ENCODE data around the gene LHFPL3. TPM values are rescaled to one million over a fixed set of nuclear protein-coding genes. Genes with fewer than 3 reads are reported as not detected.
A peak's percentile ranks its signal among the peaks of the same experiment; 100 is the strongest.

LHFPL3 gene
- total and polyA plus RNA-seq, 2 of the 13 experiments (the other 11 are each of a cell fraction or from before 2014, with no cell fraction given) = not detected

DNA sequence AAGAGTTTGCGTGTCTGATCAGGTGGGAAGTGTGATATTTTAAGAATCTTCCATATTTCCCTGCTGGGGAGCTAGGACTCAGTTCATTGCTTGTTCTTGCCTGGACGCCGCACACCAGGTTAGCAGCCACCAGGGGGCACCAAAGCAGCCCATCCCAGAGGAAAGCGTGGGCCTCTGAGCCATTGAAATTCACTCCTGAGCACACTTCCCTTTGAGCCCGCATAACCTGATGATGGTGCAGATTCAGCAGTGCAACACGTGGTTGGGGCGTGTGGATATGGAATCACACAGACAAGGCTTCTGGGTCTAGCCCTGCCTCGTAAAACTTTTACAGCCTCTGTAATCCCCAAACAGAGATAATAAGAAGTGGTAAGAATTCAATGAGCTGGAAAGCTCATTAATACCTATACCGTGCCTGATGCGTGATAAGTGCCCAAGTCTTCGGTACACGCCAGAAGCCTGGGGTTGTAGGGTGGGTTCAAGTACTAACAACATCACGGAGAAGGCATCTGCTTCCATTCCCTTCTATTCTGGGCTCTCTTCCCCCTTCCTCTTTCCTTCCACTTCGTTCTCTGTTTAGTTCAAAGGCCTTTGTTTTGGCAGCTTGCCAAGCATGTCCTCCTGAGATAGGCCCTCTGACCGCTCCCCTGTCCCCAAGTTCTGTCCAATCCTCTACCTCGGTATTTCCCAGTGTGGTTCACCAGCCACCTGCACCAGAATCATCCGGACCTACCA lies 555.5 kb downstream of the LHFPL3 start (continued):
- TF ChIP-seq, protein P1, sequence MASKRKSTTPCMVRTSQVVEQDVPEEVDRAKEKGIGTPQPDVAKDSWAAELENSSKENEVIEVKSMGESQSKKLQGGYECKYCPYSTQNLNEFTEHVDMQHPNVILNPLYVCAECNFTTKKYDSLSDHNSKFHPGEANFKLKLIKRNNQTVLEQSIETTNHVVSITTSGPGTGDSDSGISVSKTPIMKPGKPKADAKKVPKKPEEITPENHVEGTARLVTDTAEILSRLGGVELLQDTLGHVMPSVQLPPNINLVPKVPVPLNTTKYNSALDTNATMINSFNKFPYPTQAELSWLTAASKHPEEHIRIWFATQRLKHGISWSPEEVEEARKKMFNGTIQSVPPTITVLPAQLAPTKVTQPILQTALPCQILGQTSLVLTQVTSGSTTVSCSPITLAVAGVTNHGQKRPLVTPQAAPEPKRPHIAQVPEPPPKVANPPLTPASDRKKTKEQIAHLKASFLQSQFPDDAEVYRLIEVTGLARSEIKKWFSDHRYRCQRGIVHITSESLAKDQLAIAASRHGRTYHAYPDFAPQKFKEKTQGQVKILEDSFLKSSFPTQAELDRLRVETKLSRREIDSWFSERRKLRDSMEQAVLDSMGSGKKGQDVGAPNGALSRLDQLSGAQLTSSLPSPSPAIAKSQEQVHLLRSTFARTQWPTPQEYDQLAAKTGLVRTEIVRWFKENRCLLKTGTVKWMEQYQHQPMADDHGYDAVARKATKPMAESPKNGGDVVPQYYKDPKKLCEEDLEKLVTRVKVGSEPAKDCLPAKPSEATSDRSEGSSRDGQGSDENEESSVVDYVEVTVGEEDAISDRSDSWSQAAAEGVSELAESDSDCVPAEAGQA (IDR thresholded peaks at IDR 0.05; ENCODE audit: low read depth) = no peak
- TF ChIP-seq, protein P1 (CRISPR knock-in tag; IDR thresholded peaks at IDR 0.05; ENCODE audit: borderline replicate concordance) = no peak
- TF ChIP-seq, protein P2, sequence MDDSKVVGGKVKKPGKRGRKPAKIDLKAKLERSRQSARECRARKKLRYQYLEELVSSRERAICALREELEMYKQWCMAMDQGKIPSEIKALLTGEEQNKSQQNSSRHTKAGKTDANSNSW (CRISPR knock-in tag; IDR thresholded peaks at IDR 0.05; ENCODE audit: borderline replicate concordance) = peak; percentile 65; the same call in 1 of the 2 replicates
- TF ChIP-seq CBX5 (CRISPR knock-in tag; IDR thresholded peaks at IDR 0.05; ENCODE audit: borderline replicate concordance) = peak; percentile 54; the same call in 1 of the 2 replicates
- no peak for TF ChIP-seq ZNF256 (CRISPR knock-in tag; conservative IDR thresholded peaks at IDR 0.05)
- peak; percentile 40; the same call in 1 of the 2 replicates for TF ChIP-seq BORCS8-MEF2B (CRISPR knock-in tag; IDR thresholded peaks at IDR 0.05)
- no peak for TF ChIP-seq ZNF839 (CRISPR knock-in tag; IDR thresholded peaks at IDR 0.05; ENCODE audit: borderline replicate concordance)
- TF ChIP-seq, protein P3, sequence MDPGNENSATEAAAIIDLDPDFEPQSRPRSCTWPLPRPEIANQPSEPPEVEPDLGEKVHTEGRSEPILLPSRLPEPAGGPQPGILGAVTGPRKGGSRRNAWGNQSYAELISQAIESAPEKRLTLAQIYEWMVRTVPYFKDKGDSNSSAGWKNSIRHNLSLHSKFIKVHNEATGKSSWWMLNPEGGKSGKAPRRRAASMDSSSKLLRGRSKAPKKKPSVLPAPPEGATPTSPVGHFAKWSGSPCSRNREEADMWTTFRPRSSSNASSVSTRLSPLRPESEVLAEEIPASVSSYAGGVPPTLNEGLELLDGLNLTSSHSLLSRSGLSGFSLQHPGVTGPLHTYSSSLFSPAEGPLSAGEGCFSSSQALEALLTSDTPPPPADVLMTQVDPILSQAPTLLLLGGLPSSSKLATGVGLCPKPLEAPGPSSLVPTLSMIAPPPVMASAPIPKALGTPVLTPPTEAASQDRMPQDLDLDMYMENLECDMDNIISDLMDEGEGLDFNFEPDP (CRISPR knock-in tag; conservative IDR thresholded peaks at IDR 0.05) = no peak
- TF ChIP-seq CBX1 (IDR thresholded peaks at IDR 0.05; ENCODE audit: low read depth) = no peak
- TF ChIP-seq, protein P4, sequence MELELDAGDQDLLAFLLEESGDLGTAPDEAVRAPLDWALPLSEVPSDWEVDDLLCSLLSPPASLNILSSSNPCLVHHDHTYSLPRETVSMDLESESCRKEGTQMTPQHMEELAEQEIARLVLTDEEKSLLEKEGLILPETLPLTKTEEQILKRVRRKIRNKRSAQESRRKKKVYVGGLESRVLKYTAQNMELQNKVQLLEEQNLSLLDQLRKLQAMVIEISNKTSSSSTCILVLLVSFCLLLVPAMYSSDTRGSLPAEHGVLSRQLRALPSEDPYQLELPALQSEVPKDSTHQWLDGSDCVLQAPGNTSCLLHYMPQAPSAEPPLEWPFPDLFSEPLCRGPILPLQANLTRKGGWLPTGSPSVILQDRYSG (CRISPR knock-in tag; IDR thresholded peaks at IDR 0.05) = no peak
- TF ChIP-seq, protein P5, sequence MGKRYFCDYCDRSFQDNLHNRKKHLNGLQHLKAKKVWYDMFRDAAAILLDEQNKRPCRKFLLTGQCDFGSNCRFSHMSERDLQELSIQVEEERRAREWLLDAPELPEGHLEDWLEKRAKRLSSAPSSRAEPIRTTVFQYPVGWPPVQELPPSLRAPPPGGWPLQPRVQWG (CRISPR knock-in tag; IDR thresholded peaks at IDR 0.05; ENCODE audit: borderline replicate concordance, low read depth) = no peak
- 0 out of 2 replicates have a peak, but pooled peaks have one; percentile 21 for TF ChIP-seq ZSCAN25 (CRISPR knock-in tag; IDR thresholded peaks at IDR 0.05)
- TF ChIP-seq NONO (IDR thresholded peaks at IDR 0.05) = no peak
- no peak for TF ChIP-seq NONO (CRISPR knock-in tag; conservative IDR thresholded peaks at IDR 0.05)
- no peak for TF ChIP-seq JUNB (CRISPR knock-in tag; IDR thresholded peaks at IDR 0.05; ENCODE audit: borderline replicate concordance)
- TF ChIP-seq SIN3A (IDR thresholded peaks at IDR 0.05; ENCODE audit: borderline replicate concordance, low read depth, low read length) = no peak
- no peak for TF ChIP-seq HOXD1 (CRISPR knock-in tag; IDR thresholded peaks at IDR 0.05)
- TF ChIP-seq MED8 (CRISPR knock-in tag; IDR thresholded peaks at IDR 0.05; ENCODE audit: insufficient replicate concordance) = no peak
- TF ChIP-seq, protein P6, sequence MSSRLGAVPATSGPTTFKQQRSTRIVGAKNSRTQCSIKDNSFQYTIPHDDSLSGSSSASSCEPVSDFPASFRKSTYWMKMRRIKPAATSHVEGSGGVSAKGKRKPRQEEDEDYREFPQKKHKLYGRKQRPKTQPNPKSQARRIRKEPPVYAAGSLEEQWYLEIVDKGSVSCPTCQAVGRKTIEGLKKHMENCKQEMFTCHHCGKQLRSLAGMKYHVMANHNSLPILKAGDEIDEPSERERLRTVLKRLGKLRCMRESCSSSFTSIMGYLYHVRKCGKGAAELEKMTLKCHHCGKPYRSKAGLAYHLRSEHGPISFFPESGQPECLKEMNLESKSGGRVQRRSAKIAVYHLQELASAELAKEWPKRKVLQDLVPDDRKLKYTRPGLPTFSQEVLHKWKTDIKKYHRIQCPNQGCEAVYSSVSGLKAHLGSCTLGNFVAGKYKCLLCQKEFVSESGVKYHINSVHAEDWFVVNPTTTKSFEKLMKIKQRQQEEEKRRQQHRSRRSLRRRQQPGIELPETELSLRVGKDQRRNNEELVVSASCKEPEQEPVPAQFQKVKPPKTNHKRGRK (CRISPR knock-in tag; IDR thresholded peaks at IDR 0.05) = no peak
